ENCODE measurements around the gene MYOG. TPM values are rescaled to one million over a fixed set of nuclear protein-coding genes. Genes with fewer than 3 reads are reported as not detected.
A peak's percentile ranks its signal among the peaks of the same experiment; 100 is the strongest.

Gene MYOG
- total RNA-seq, 1 donor from 2014 or later, result not detected

DNA sequence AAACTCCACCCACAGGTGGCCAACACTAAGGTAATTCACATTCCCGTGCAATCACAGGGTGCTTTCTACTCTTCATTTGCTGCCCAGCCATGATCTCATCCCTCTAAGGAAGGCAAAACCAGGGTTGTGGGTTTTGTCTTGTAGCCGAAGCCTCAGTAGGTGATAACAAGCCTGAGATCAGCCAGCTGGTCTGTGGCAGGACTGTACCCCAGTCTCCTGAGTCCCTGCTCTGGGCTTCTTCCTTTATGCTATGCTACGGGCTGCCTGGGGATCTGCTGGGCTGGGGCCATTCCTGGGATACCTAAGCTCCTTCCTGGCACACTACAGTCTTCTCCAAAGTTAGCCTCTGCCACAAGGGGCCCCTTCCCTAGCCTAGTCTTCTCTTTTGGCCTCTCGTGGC lies 49.7 kb downstream of the MYOG start:
- TF ChIP-seq CTCF (IDR thresholded peaks at IDR 0.05; ENCODE audit: borderline replicate concordance), result no peak
- H3K9me3 ChIP-seq (replicated peaks), result no peaks in the 10 kb centered on the region
- intact Hi-C loops (cut with micrococcal nuclease), result no loop called here

DNA sequence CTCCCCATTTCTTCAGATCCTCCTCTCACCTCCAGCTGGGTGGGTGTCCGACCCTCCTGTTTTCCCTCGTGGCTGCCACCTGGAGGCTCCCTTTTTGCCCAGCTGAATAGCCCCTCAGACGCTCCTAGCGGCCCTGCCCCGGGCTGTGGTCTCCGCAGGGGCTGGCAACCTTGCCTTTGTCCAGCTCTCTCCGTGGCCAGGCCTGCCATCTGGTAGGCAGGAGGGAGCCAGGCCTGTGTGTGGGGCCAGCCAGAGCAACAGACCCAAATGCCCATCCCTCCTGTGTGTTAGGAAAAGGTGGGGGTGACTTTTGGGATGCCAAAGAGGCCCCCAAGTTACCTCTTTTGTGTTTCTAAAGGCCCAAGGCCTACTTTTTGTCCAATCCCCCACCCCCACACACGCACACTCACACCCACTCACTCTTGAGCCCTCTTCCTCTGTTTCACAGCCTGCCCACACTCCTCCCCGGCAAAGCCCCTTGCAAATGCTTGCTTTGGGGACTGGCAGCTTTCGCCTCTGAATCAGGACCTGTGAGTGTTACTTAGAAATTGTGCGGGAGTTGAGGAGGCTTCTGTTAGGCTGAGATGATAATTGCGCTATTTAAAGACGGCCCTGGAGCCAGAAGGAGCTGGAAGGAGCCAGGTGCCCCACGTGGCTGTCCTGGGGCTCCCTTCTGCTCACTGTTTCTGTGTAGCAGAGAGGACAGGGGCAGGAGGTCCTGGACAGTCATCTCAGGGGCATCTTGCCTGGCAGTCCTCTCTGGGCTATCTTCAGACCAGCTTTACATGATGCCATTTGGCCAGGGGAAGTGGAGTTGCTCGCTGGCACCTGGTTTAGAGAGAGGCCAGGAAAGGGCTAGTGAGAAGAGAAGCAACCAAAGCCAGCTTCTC lies 50.5 kb downstream of the MYOG start:
- Histone ChIP-seq H3K36me3 (no peaks in the 10 kb centered on the region), H3K27me3 (ENCODE audit: low read depth) (no peaks in the 10 kb centered on the region), H3K27ac (replicated peaks) (peak overlapping the region; percentile 87), H3K9me3 (replicated peaks) (no peaks in the 10 kb centered on the region), H3K4me3 (no peak overlapping the region), H3K4me1 (peaks cover 56% of the 10 kb centered on the region)
- TF ChIP-seq CTCF (IDR thresholded peaks at IDR 0.05; ENCODE audit: borderline replicate concordance), result no peak
- no peak for DNase-seq
- intact Hi-C loops (cut with micrococcal nuclease), result no loop called here

More for the DNA sequence above, 49.7 kb downstream of the MYOG start:
- Histone ChIP-seq H3K27ac (replicated peaks) (peak overlapping the region; percentile 87), H3K36me3 (no peaks in the 10 kb centered on the region), H3K4me3 (no peak overlapping the region), H3K4me1 (peaks cover 64% of the 10 kb centered on the region), H3K27me3 (ENCODE audit: low read depth) (no peaks in the 10 kb centered on the region)
- no peak for DNase-seq

GRCh38 chr1:203034422-203035110 lies 51.2 kb downstream of the MYOG start:
- Histone ChIP-seq H3K4me1 (peaks cover 55% of the 10 kb centered on the region), H3K9me3 (replicated peaks) (no peaks in the 10 kb centered on the region), H3K27ac (replicated peaks) (peak overlapping the region; percentile 87), H3K36me3 (no peaks in the 10 kb centered on the region), H3K4me3 (no peak overlapping the region), H3K27me3 (ENCODE audit: low read depth) (no peaks in the 10 kb centered on the region)
- TF ChIP-seq CTCF (IDR thresholded peaks at IDR 0.05; ENCODE audit: borderline replicate concordance), result no peak
- no peak for DNase-seq
- intact Hi-C loops (cut with micrococcal nuclease), result no loop called here

- intact Hi-C loops (cut with micrococcal nuclease), result no loop called here
- no peak for TF ChIP-seq CTCF (IDR thresholded peaks at IDR 0.05; ENCODE audit: borderline replicate concordance)
- peaks cover 55% of the 10 kb centered on the region for H3K4me1 ChIP-seq
- H3K4me3 ChIP-seq, result no peak overlapping the region
- no peak overlapping the region for H3K27ac ChIP-seq (replicated peaks)
- H3K27me3 ChIP-seq (ENCODE audit: low read depth), result no peaks in the 10 kb centered on the region
- no peaks in the 10 kb centered on the region for H3K36me3 ChIP-seq
- H3K9me3 ChIP-seq (replicated peaks), result no peaks in the 10 kb centered on the region
- DNase-seq, result no peak
Measured at GRCh38 chr1:203033917-203034316, 51.9 kb downstream of the MYOG start.

- DNase-seq, result no peak
- TF ChIP-seq CTCF (IDR thresholded peaks at IDR 0.05; ENCODE audit: borderline replicate concordance), result no peak
- peaks cover 52% of the 10 kb centered on the region for H3K4me1 ChIP-seq
Measured at GRCh38 chr1:203033287-203033686, 52.5 kb downstream of the MYOG start.

More at GRCh38 chr1:203033287-203033686, 52.5 kb downstream of the MYOG start:
- no peak overlapping the region for H3K4me3 ChIP-seq
- no peak overlapping the region for H3K27ac ChIP-seq (replicated peaks)
- H3K36me3 ChIP-seq, result no peaks in the 10 kb centered on the region
- no peaks in the 10 kb centered on the region for H3K27me3 ChIP-seq (ENCODE audit: low read depth)
- intact Hi-C loops (cut with micrococcal nuclease), result no loop called here
- no peaks in the 10 kb centered on the region for H3K9me3 ChIP-seq (replicated peaks)

Other genes starting within 250 kb of the MYOG start
- 5.4 TPM for gene RABIF, start 196.9 kb downstream of the MYOG start, total RNA-seq
- 22.7 TPM for gene KLHL12, start 158.8 kb downstream of the MYOG start, total RNA-seq
- gene ADIPOR1, start 127.7 kb downstream of the MYOG start, total RNA-seq, result 87.0 TPM
- gene CYB5R1, start 118.8 kb downstream of the MYOG start, total RNA-seq, result 174 TPM
- gene TMEM183A, start 78.6 kb downstream of the MYOG start, total RNA-seq, result 21.8 TPM
- 24.8 TPM for gene PPFIA4, start 59.5 kb downstream of the MYOG start, total RNA-seq
- gene ADORA1, start 41.7 kb upstream of the MYOG start, total RNA-seq, result 16.4 TPM
- gene MYBPH, start 89.8 kb upstream of the MYOG start, total RNA-seq, result not detected
- gene CHI3L1, start 100.7 kb upstream of the MYOG start, total RNA-seq, result not detected
- gene CHIT1, start 143.7 kb upstream of the MYOG start, total RNA-seq, result not detected
- gene BTG2, start 219.5 kb upstream of the MYOG start, total RNA-seq, result 73.7 TPM